UCSD-AML1 (cell line): ENCODE measurements around the gene PHLDB3.

Experiments
- DNase-seq: peaks from one replicate; lab custom pipeline; 2025; ENCODE audit not compliant: unreplicated experiment; lab: John Stamatoyannopoulos, UW

The PHLDB3 gene

DNA sequence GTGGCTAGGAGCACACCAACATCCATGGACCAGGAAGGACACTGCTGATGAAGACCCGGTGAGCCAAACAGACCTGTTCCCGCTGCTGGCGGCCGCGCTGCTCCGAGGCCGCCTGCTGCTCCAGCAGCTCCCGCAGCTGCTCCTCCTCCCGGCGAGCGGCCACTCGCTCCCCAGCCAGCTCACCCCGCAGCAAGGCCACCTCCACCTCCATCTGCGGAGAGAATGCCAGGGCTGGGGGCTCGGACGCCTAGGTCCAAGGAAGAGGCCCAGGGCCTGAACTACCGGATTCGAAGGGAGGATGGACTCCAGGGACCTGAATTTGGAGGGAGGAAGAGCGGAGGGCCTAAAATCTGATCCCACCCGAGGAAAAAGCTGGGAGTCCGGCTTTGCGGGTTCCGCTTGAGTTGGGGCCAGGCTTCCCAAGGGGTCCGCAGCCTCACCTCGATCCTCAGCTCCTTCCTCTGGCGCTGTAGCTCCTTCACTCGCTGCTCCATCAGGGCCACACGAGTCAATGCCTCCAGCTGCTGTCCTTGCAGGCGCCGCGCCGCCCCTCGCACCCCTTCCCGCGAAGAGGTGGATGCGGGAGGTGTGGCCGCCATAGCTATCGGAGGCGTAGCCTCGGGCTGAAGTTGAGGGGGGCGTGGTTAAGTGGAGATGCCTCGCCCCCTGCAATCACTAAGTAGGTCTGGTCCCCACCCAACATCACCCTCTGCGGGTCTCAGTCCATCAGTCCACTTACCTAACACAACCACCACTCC, 2.7 kb downstream of the PHLDB3 start:
- no peak for DNase-seq

DNA sequence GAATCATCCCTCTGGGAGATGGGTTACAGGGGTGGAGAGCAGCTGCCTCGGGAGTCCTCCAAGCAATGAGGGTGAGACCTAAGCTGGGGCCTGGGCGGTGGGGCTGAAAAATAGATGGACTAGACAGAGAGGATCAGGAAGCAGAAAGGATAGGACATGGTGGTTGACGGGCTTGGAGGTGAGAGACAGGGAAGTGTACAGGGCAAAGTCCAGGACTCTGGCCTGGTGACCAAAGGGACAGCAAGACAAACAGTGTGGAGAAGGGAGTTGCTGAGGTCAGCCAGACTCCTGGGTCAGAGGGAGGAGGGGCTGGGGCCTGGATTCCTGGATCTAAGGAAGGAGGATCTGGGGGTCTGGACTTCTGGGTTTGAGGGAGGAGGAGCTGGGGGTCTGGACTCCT, 5.5 kb downstream of the PHLDB3 start:
- DNase-seq = no peak

DNA sequence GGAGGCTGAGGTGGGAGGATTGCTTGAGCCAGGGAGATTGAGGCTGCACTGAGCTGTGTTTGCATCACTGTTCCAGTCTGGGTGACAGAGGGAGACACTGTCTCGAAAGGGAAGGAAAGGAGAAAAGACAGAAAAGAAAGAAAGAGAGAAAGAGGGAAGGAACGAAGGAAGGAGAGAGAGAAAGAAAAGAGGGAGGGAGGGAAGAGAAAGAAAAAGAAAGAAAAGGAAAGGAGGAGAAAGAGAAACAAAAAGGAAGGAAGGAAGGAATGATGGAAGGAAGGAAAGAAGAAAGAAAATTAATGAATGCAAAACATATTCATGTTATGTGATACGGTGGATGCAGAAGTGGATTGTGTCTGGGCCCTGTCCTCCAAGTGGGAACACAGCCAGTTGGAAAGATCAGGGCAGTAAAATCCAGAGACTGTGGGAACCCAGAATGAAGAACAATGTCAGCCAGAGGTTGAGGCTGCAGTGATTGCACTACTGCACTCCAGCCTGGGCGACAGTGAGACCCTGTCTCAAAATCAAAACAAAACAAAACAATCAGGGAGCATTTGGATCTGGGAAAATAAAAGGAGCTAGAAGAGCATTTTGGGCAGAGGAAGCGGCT, 6.2 kb downstream of the PHLDB3 start:
- no peak for DNase-seq

DNA sequence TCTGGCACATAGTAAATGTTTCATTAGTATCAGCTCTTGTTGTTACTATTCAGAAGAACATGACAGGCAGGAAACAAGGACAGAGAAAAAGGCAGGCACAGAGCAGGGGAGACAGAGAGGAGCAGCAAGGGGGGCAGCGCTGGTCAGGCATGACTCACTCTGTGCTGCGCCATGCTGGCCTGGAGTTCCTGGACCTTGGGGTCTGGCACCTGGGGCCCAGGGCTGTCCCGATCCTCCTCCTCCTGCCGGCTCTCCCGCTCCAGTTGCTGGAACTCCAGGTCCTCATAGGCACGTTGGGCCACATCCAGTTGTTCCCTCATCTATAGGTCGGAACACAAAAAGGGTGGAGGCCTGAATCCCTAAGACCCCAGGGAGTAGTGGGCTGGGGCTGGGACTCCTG, 7.6 kb downstream of the PHLDB3 start:
- no peak for DNase-seq

DNA sequence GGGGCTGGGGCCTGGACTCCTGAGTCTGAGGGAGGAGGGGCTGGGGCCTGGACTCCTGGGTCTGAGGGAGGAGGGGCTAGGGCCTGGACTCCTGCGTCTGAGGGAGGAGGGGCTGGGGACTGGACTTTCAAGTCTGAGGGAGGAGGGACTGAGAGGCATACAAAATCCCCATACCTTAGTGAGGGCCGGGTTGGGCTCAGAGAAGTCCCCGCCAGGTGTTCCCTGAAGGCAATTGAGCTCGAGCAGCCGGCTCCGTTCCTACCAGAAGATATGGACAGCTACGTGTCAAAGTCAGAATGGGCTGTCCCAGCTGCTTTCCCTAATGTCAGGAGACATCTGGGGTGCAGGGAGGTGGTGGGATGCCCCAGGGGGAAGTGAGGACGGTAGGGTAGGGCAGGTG, 9.5 kb downstream of the PHLDB3 start:
- no peak for DNase-seq

DNA sequence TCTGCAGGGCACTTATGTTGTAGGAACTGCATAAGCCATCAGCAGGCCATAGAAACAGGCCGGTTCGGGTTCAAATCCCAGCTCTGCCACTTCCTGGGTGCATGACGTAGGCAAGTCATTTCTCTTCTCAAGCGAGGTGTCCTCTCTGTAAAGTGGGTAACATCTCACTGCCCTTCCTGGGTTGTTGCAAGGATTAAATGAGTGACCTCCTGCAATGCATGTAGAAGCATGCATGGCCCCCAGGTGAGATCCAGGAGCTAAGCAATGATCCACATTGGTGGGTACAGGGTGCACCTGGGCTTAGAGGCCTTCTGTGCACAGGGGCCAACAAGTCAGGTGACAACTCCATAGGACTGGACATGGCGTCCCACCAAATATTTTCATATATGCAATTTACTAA, 13.8 kb downstream of the PHLDB3 start:
- DNase-seq = no peak

DNA sequence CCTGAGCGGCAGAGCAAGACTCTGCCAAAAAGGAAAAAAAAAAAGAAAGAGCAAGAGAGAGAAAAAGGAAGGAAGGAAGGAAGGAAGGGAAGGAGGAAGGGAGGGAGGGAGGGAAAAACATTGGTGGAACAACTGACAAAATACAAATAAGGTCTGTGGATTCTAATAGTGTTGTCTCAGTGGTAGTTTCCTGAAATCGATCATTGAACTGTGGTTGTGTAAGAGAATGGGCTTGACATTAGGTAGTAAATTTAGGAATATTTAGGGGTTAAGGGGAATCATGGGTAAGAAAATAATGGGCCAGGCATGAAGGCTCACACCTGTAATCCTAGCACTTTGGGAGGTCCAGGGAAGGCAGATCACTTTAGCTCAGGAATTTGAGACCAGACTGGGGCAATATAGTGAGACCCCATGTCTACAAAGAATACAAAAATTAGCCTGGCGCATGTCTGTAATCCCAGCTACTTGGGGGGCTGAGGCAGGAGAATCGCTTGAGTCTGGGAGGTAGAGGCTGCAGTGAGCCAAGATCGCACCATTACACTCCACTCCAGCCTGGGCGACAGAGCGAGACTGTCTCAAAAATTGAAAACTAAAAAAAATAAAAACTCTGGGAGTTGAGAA, 14.5 kb downstream of the PHLDB3 start:
- DNase-seq = no peak

DNA sequence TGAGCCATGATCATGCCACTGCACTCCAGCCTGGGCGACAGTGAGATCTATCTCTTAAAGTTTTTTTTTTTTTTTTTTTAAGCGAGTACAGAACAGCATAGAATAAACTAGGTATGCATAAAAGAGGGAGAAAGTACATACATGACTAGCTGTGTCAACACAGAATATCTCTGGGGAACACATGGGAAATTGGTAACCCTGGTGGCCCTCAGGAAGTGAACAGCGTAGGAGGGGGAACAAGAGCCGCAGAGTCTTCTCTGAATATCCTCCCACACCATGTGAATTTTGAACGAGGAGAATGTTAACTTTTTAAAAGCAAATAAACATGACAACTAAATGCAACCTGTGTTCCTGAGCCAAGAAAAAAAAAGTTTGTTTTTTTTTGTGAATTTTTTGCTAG, 15.2 kb downstream of the PHLDB3 start:
- DNase-seq = peak; percentile 20

DNA sequence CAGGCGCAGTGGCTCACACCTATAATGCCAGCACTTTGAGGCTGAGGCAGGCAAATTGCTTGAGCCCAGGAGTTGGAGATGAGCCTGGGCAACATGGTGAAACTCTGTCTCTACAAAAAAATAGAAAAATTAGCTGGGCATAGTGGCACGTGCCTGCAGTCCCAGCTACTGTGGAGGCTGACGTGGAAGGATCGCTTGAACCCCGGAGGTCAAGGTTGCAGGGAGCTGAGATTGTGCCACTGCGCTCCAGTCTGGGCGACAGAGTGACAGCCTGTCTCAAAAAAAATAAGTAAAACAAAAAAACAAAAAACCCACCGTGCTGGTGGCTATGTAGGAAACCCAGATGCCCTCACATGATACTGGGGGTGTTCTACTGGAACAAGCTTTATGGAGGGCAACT, 16.4 kb downstream of the PHLDB3 start:
- no peak for DNase-seq

DNA sequence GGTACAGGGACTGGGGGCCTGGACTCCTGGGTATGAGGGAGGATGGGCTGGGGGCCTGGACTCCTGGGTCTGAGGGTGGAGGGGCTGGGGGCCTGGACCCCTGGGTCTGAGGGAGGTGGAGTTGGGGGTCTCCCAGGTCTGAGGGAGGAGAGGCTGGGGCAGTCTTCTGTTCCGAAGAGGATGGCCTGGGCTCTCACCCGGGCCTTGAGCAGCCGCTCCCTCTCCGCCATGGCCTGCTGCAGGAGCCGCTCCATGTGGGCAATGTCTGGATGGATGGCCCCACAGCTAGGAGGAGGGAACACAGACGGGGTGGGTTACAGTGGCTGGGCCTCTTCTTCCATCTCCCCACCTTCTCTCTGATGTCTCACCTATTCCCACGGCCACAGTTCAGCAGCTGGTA, 18.1 kb downstream of the PHLDB3 start:
- no peak for DNase-seq

DNA sequence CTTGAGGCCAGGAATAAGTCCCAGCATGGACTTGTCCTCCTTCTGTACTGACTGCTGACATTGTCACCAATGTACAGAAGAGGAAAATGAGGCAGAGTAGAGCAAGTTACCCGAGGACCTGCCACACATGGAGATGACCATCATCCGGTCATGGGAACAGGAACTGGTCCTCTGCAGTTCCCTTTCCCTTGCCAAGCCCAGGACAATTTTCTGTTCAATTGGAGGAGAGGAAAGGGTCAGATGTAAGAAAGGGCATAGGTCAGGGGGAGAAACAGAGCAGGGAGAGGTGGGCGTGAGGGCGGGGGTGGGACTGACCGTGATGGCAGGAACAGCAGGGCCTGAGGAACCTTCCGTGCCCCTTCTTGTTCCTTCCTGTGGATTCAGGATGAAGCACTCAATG, 18.6 kb downstream of the PHLDB3 start:
- DNase-seq = no peak

DNA sequence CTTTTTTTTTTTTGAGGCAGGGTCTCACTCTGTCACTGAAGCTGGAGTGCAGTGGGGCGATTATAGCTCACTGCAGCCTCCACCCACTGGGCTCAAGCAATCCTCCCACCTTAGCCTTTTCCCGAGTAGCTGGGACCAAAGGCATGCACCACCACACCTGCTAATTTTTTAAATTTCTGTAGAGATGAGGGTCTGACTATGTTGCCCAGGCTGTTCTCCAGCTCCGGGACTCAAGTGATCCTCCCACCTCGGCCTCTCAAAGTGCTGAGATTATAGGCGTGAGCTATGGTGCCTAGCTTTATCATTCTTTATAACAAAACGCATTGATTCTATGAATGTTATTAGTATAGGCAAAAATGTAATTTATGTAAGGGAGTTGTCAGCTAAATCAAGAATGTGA, 21.3 kb downstream of the PHLDB3 start:
- no peak for DNase-seq

DNA sequence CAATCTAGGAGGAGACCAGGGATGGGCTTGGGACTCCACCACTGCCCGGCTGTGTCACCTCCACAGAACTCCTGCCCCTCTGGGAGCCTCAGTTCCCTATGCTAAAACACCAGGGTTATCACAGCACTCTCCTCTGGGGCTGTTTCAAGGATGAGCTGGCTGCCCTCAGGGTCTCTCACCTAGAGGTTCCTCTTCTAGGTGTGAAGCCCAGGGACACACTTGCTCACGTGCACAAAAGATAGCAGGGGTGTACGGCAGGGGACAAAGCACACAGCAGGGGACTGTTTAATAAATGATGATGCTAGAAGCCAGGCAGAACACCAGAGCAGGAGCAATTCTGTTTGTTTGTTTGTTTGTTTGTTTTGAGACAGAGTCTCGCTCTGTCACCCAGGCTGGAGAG, 22.4 kb downstream of the PHLDB3 start:
- no peak for DNase-seq

DNA sequence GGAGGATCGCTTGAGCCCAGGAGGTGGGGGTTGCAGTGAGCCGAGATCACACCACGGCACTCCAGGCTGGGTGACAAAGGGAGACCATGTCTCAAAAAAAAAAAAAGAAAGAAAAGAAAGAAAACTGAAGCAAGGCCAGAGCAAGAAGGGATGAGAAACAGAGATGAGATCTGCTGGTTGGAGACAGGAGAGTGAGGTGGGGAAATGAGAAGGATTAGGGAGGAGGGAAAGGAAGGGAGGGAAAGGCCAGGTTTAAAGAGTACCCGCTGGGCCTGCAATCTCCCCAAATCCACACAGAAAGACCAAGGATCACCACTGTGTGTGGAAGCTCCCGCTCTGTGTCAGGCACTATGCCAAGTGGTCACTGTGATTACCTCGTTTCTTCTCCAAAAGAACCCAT, 22.8 kb downstream of the PHLDB3 start:
- no peak for DNase-seq

DNA sequence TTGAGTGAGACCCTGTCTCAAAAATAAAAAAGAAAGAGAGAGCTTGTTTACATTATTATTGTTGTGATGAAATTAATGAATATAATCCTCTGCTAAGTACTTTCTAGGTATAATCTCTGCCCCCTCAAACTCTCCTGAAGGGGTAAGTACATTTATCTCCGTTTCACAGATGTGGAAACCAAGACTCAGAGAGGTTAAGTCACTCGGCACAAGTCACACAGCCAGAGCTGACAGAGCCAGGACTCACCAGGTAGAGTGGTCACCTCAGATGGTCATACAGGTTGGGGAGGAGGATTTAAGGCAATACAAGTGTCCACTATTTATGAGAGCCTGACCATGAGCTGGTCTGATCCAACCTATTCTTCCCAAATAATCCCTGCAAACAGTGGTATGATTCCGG, 24.0 kb downstream of the PHLDB3 start:
- no peak for DNase-seq

DNA sequence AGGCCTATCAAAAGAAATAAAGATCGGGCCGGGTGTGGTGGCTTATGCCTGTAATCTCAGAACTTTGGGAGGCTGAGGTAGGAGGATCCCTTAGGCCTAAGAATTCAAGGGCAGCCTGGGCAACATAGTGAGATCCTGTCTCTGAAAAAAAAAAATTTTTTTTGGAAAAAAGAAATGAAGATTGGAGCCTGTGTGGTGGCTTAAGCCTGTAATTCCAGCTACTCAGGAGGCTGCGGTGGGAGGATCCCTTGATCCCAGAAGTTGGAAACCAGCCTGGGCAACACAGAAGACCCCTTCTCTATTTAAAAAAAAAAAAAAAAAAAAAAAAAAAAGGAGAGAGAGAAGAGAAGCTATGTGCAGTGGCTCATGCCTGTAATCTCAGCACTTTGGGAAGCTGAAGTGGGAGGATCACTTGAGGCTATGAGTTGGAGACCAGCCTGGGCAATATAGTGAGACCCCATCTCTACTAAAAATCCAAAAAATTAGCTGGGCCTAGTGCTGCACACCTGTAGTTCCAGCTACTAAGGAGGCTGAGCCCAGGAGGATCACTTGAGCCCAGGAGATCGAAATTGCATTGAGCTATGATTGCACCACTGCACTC, 24.5 kb downstream of the PHLDB3 start:
- no peak for DNase-seq

DNA sequence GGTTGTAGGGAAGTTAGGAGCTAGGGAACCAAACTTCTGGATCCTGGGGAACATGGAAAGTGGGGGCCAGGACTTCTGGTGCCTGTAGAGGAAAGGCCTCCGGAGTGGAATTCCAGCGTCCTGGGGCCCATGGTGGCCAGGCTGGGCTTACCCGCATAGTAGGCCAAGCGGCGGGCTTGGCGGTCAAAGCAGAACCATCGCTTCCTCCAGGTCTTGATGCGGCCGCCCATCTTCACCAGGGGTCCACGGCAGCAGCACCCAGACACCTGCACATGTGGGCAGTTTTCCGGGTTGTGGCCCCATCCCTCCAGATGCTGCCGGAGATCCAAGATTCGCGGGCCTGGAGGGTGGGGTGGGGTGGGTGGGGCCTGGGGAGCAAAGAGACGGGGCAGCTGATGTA, 25.3 kb downstream of the PHLDB3 start:
- no peak for DNase-seq

DNA sequence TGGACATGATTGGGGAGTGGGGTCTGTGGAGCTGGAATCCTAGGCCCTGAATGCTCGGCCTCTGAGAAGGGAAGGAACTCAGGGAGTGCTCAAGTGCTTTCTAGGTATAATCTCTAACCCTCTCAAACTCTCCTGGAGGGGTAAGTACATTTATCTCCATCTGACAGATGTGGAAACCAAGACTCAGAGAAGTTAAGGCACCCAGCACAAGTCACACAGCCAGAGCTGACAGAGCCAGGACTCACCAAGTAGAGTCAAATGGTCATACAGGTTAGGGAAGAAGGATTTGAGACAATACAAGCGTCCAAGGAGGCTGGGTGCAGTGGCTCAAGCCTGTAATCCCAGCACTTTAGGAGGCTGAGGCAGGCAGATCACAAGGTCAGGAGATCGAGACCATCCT, 26.2 kb downstream of the PHLDB3 start:
- no peak for DNase-seq

DNA sequence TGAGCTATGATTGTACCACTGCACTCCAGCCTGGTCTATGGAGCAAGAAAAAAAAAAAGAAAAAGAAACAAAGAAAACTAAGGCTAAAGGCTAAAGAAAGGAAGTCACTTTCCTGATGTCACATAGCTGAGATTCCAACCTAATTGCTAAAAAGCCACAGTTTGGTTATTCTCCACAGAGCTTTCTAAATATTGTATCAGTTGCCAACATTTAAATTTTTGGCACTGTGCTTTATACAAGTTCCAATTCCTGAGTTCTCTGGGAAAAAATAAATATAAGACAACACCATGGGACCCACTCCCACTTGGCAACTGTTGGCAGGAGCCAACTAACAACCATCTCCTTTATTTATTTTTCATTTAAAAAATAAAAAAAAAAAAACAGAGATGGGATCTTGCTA, 27.9 kb downstream of the PHLDB3 start:
- no peak for DNase-seq

DNA sequence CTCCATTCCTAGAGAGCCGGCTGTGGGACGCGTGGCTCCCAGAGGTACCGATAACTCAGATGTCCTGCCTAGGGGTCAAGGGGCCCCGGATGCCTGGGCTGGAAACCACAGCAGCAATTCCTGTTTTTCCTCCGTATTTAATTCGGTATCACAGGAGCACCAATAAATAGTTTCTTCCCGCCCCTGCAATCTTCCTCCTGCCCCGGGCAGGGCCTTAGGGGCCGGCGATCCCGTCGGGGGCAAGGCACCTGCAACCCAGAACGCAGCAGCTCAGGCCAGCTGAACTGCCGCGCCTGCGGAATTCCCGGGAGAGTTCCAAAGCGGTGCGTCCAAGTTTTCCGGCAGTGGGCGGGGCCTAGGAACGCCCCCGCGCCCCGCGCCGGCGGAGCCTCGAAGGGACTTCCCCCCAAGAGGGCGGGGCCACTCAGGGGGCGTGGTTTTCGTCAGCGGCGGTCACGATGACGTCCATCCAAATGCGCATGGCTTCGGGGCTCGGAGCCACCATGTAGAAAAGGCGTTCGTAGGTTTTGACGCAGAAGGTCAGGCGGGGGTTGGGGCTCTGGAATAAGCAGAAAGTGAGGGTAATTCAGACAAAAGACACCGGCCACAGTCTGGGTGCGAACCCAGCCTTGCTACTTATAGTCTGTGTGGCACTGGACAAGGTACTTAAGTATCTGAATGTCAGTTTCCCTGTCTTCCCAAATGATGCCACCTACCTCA, 29.4 kb downstream of the PHLDB3 start:
- DNase-seq = peak; percentile 96

DNA sequence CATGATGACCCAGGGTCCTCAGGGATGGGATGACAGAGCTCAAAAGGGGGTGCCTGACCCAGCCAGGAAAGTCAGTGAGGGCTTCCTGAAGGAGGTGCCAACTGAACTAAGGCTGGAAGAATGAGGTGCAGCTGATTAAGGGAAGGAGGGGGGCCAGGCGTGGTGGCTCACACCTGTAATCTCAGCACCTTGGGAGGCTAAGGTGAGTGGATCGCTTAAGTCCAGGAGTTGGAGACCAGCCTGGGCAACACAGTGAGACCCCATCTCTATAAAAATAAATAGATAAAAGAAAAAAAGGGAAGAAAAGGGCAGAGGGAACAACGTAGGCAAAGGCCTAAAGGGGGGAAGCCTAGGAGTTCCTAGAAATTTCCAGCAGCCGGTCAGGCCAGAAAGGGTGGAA, 30.1 kb downstream of the PHLDB3 start:
- no peak for DNase-seq

DNA sequence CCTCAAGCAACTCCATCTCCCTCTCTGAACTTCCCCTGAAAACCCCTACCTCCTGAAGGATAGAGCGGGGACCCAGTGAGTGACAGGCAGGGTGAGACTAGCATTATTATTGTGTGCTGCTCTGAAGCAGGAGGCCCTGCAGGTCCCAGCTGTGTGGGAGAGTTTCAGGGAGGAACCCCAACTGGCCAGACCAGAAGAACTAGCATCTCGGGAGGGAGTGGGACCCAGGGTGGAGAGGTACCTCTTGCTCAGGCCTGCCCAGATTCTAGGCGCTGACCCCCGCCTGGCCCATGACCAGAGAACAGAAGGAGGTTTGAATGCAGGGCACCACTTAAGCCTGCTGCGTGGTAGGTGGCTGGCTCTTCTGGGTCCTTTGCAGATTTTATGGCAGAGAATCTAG, 33.5 kb downstream of the PHLDB3 start:
- no peak for DNase-seq
